Measurements from ENCODE around the gene CYP4F11.
"Not testable (repeated sequence)": the region's sequence is repeated elsewhere in the genome, so short reads cannot be mapped to it uniquely, and the experiment has no call there.

GRCh38 chr19:15873771-15874170, 60.6 kb downstream of the CYP4F11 start:
- not testable (repeated sequence) for TF ChIP-seq CTCF (IDR thresholded peaks at IDR 0.05); POLR2A (IDR thresholded peaks at IDR 0.05; ENCODE audit: low read depth); POLR2AphosphoS5 (IDR thresholded peaks at IDR 0.05)
